Measurements from ENCODE around the gene PAX6. TPM values are rescaled to one million over a fixed set of nuclear protein-coding genes. Genes with fewer than 3 reads are reported as not detected.

The PAX6 gene
- total RNA-seq, 6 experiments from 2014 or later: 1.3 to 1.5 (median 1.4) TPM; not detected in 2

- Mint-ChIP-seq H3K27me3 (ENCODE audit: insufficient read depth) (peaks cover 18% of the 10 kb centered on the region), H3K4me3 (no peak overlapping the region), H3K27ac (no peak overlapping the region), H3K4me1 (ENCODE audit: low read depth) (peaks cover 9% of the 10 kb centered on the region; the same call in 1 of the 2 replicates), H3K9me3 (no peaks in the 10 kb centered on the region), H3K36me3 (ENCODE audit: low read depth) (no peaks in the 10 kb centered on the region)
- DNase-seq: no peak
- TF ChIP-seq CTCF (IDR thresholded peaks at IDR 0.05): no peak
Observed at GRCh38 chr11:31847761-31848160, 36.6 kb upstream of the PAX6 start.

GRCh38 chr11:31845331-31845730, 34.2 kb upstream of the PAX6 start:
- no peak for TF ChIP-seq CTCF (IDR thresholded peaks at IDR 0.05)
- Mint-ChIP-seq H3K27me3 (ENCODE audit: insufficient read depth) (peaks cover 22% of the 10 kb centered on the region), H3K4me1 (ENCODE audit: low read depth) (peaks cover 9% of the 10 kb centered on the region; the same call in 1 of the 2 replicates), H3K9me3 (no peaks in the 10 kb centered on the region), H3K36me3 (ENCODE audit: low read depth) (no peaks in the 10 kb centered on the region), H3K27ac (no peak overlapping the region), H3K4me3 (no peak overlapping the region)
- DNase-seq: no peak

GRCh38 chr11:31844351-31844750, 33.2 kb upstream of the PAX6 start:
- Mint-ChIP-seq H3K27me3 (ENCODE audit: insufficient read depth) (peaks cover 25% of the 10 kb centered on the region), H3K4me1 (ENCODE audit: low read depth) (peaks cover 9% of the 10 kb centered on the region; the same call in 1 of the 2 replicates), H3K9me3 (no peaks in the 10 kb centered on the region), H3K4me3 (no peak overlapping the region), H3K36me3 (ENCODE audit: low read depth) (no peaks in the 10 kb centered on the region), H3K27ac (no peak overlapping the region)
- TF ChIP-seq CTCF (IDR thresholded peaks at IDR 0.05): no peak
- no peak for DNase-seq

- no peaks in the 10 kb centered on the region for H3K9me3 Mint-ChIP-seq
- peaks cover 9% of the 10 kb centered on the region; the same call in 1 of the 2 replicates for H3K4me1 Mint-ChIP-seq (ENCODE audit: low read depth)
- no peak overlapping the region for H3K4me3 Mint-ChIP-seq
- no peak overlapping the region for H3K27ac Mint-ChIP-seq
- TF ChIP-seq CTCF (IDR thresholded peaks at IDR 0.05): no peak
- H3K36me3 Mint-ChIP-seq (ENCODE audit: low read depth): no peaks in the 10 kb centered on the region
- no peak for DNase-seq
- peaks cover 25% of the 10 kb centered on the region for H3K27me3 Mint-ChIP-seq (ENCODE audit: insufficient read depth)
Observed at GRCh38 chr11:31841435-31841834, 30.3 kb upstream of the PAX6 start.

GRCh38 chr11:31834237-31834636, 23.1 kb upstream of the PAX6 start:
- Mint-ChIP-seq H3K27ac (no peak overlapping the region), H3K9me3 (no peaks in the 10 kb centered on the region), H3K4me1 (ENCODE audit: low read depth) (no peaks in the 10 kb centered on the region), H3K4me3 (no peak overlapping the region), H3K27me3 (ENCODE audit: insufficient read depth) (peaks cover 26% of the 10 kb centered on the region), H3K36me3 (ENCODE audit: low read depth) (no peaks in the 10 kb centered on the region)
- no peak for TF ChIP-seq CTCF (IDR thresholded peaks at IDR 0.05)
- DNase-seq: no peak

GRCh38 chr11:31830406-31830805, 19.3 kb upstream of the PAX6 start:
- no peak overlapping the region for H3K4me3 Mint-ChIP-seq
- DNase-seq: no peak
- TF ChIP-seq CTCF (IDR thresholded peaks at IDR 0.05): no peak
- H3K9me3 Mint-ChIP-seq: no peaks in the 10 kb centered on the region
- no peak overlapping the region for H3K27ac Mint-ChIP-seq
- H3K4me1 Mint-ChIP-seq (ENCODE audit: low read depth): peaks cover 16% of the 10 kb centered on the region
- H3K36me3 Mint-ChIP-seq (ENCODE audit: low read depth): no peaks in the 10 kb centered on the region
- peaks cover 49% of the 10 kb centered on the region for H3K27me3 Mint-ChIP-seq (ENCODE audit: insufficient read depth)
